GM21717 (cell line): ENCODE measurements around the gene USP12.

Experiments used
- ATAC-seq: cut with Tn5 transposase; IDR thresholded peaks from one replicate; pipeline ENCODE4 v1.9.1; 2021; ENCODE audit warnings: mild to moderate bottlenecking, moderate library complexity; ENCODE audit not compliant: unreplicated experiment

Gene USP12

GRCh38 chr13:27039171-27039701 lies 132.4 kb downstream of the USP12 start:
- no peak for ATAC-seq

GRCh38 chr13:27038323-27038722 lies 133.3 kb downstream of the USP12 start:
- ATAC-seq = no peak

- ATAC-seq = no peak
Observed at GRCh38 chr13:27037571-27037970, 134.0 kb downstream of the USP12 start.

- no peak for ATAC-seq
Observed at GRCh38 chr13:27037171-27037570, 134.4 kb downstream of the USP12 start.

GRCh38 chr13:27036236-27036981 lies 135.2 kb downstream of the USP12 start:
- ATAC-seq = no peak

GRCh38 chr13:27035892-27036235 lies 135.7 kb downstream of the USP12 start:
- ATAC-seq = no peak

- no peak for ATAC-seq
Observed at GRCh38 chr13:27034678-27035111, 136.9 kb downstream of the USP12 start.

- no peak for ATAC-seq
Observed at GRCh38 chr13:27028683-27029480, 142.7 kb downstream of the USP12 start.

- no peak for ATAC-seq
Observed at GRCh38 chr13:27027086-27027667, 144.4 kb downstream of the USP12 start.

- ATAC-seq = no peak
Observed at GRCh38 chr13:27026396-27026795, 145.2 kb downstream of the USP12 start.

GRCh38 chr13:27024776-27025492 lies 146.7 kb downstream of the USP12 start:
- ATAC-seq = no peak

GRCh38 chr13:27024074-27024461 lies 147.5 kb downstream of the USP12 start:
- ATAC-seq = no peak

GRCh38 chr13:27023385-27024073 lies 148.1 kb downstream of the USP12 start:
- ATAC-seq = no peak

- no peak for ATAC-seq
Observed at GRCh38 chr13:27022571-27023311, 148.9 kb downstream of the USP12 start.

GRCh38 chr13:27020415-27020814 lies 151.2 kb downstream of the USP12 start:
- ATAC-seq = no peak

- no peak for ATAC-seq
Observed at GRCh38 chr13:27018882-27019281, 152.7 kb downstream of the USP12 start.

- ATAC-seq = no peak
Observed at GRCh38 chr13:27018344-27018861, 153.2 kb downstream of the USP12 start.

GRCh38 chr13:27016875-27017274 lies 154.7 kb downstream of the USP12 start:
- no peak for ATAC-seq
